Cortex of kidney (tissue), 1 donor: ENCODE results near the gene MFAP3.
"Not testable (repeated sequence)": the region's sequence is repeated elsewhere in the genome, so short reads cannot be mapped to it uniquely, and the experiment has no call there.

Experiments
- DNase-seq: peaks from one replicate; lab custom pipeline; 2025; lab: John Stamatoyannopoulos, UW

Gene MFAP3

GRCh38 chr5:154053468-154053867 lies 14.7 kb downstream of the MFAP3 start:
- no peak for DNase-seq

GRCh38 chr5:154055201-154055600 lies 16.4 kb downstream of the MFAP3 start:
- no peak for DNase-seq

- no peak for DNase-seq
These were observed 19.6 kb downstream of the MFAP3 start for GRCh38 chr5:154058055-154059038.

- DNase-seq = no peak
These were observed 20.3 kb downstream of the MFAP3 start for GRCh38 chr5:154059039-154059430.

- no peak for DNase-seq
These were observed 20.8 kb downstream of the MFAP3 start for GRCh38 chr5:154059583-154059982.

GRCh38 chr5:154060606-154061005 lies 21.8 kb downstream of the MFAP3 start:
- no peak for DNase-seq

- DNase-seq = no peak
These were observed 24.6 kb downstream of the MFAP3 start for GRCh38 chr5:154063372-154063771.

GRCh38 chr5:154065971-154066370 lies 27.2 kb downstream of the MFAP3 start:
- no peak for DNase-seq

- not testable (repeated sequence) for DNase-seq
These were observed 31.1 kb downstream of the MFAP3 start for GRCh38 chr5:154069854-154070253.

GRCh38 chr5:154071799-154072413 lies 33.1 kb downstream of the MFAP3 start:
- DNase-seq = no peak

- no peak for DNase-seq
These were observed 33.8 kb downstream of the MFAP3 start for GRCh38 chr5:154072414-154073171.

GRCh38 chr5:154076240-154076922 lies 37.6 kb downstream of the MFAP3 start:
- no peak for DNase-seq

- no peak for DNase-seq
These were observed 38.9 kb downstream of the MFAP3 start for GRCh38 chr5:154077696-154078095.

- DNase-seq = no peak
These were observed 39.5 kb downstream of the MFAP3 start for GRCh38 chr5:154078272-154078671.

GRCh38 chr5:154081246-154081645 lies 42.5 kb downstream of the MFAP3 start:
- DNase-seq = no peak

- DNase-seq = no peak
These were observed 45.4 kb downstream of the MFAP3 start for GRCh38 chr5:154084062-154084639.

- no peak for DNase-seq
These were observed 47.4 kb downstream of the MFAP3 start for GRCh38 chr5:154086146-154086545.

- no peak for DNase-seq
These were observed 47.9 kb downstream of the MFAP3 start for GRCh38 chr5:154086641-154087040.

GRCh38 chr5:154087260-154087659 lies 48.5 kb downstream of the MFAP3 start:
- DNase-seq = no peak

- no peak for DNase-seq
These were observed 50.0 kb downstream of the MFAP3 start for GRCh38 chr5:154088801-154089200.

GRCh38 chr5:154090656-154091055 lies 51.9 kb downstream of the MFAP3 start:
- no peak for DNase-seq
